Activated naive CD4-positive, alpha-beta T cell treated with anti-CD3 and anti-CD28 coated beads, Interleukin-2, amount 10 ng/mL, durations not matched to agents 7 days and 5 days (primary cell): ENCODE results near the gene TRA2B.

Experiments
- CTCF ChIA-PET: fragments of 350-600 bp; sonication (Branson Sonifier 250); formaldehyde crosslinking; loops from one replicate; lab custom pipeline; 2021; ENCODE audit warnings: antibody characterized with exemption; lab: Charles Lee
- DNase-seq: peaks from one replicate; pipeline ENCODE4 v3.0.0-alpha.2; 2020
- H3K27ac Mint-ChIP-seq: one replicate; pipeline ENCODE4 v1.8.0; 2021; ENCODE audit warnings: mild to moderate bottlenecking, moderate library complexity, mixed read lengths
- H3K27me3 Mint-ChIP-seq: one replicate; pipeline ENCODE4 v1.8.0; 2021; ENCODE audit warnings: mild to moderate bottlenecking, mixed read lengths
- H3K36me3 Mint-ChIP-seq: one replicate; pipeline ENCODE4 v1.8.0; 2021; ENCODE audit warnings: mixed read lengths
- H3K4me1 Mint-ChIP-seq: one replicate; pipeline ENCODE4 v1.8.0; 2021; ENCODE audit warnings: mixed read lengths
- H3K4me3 Mint-ChIP-seq: one replicate; pipeline ENCODE4 v1.8.0; 2021; ENCODE audit warnings: mild to moderate bottlenecking, moderate library complexity, mixed read lengths
- H3K9me3 Mint-ChIP-seq: one replicate; pipeline ENCODE4 v1.8.0; 2021; ENCODE audit warnings: mixed read lengths

TRA2B gene

DNA sequence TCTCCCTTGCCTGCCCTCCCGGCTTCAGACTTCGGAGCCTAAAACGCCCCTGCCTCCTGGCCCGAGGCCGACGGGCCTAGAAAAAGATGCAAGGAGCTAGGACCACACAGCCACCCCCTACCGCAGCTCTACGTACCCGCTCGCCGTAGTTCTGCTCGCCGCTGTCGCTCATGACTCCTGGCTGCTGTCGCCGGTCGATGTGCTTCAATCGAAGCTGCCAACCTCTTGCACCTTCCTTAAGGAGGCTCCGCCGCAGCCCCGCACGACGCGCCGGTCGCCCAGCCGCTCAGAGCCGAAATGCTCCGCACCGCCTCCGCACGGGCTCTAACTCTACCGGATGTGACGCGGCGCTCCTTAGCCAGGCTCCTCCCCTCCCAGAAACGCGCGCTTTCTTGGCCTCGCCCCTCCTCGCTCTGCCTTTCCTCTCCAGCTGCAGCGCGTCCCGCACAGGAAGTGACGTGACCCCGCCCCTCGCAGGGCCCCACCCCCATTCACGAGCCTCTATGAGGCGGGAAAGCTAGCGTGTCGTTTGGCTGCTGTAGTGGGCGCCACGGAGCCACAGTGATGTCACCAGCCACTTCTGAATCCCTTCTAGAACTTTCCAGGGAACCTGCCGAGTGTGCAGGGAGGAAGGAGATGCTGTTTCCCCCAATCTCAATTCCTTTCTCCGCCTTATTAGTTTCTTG lies at the start of gene TRA2B:
TSS of gene TRA2B (minus strand) at position 326 of the 686 bp plus-strand sequence. CDS start at position 172, 154 bp downstream.
- CTCF ChIA-PET = no interaction called here
- DNase-seq = peak; percentile 99
- Mint-ChIP-seq H3K36me3 (peaks cover 49% of the 10 kb centered on the region), H3K27ac (peak within 1 kb of the TSS; percentile 100), H3K9me3 (peaks cover 4% of the 10 kb centered on the region), H3K4me1 (peaks cover 34% of the 10 kb centered on the region), H3K27me3 (peaks cover 15% of the 10 kb centered on the region), H3K4me3 (peak within 1 kb of the TSS; percentile 99)

DNA sequence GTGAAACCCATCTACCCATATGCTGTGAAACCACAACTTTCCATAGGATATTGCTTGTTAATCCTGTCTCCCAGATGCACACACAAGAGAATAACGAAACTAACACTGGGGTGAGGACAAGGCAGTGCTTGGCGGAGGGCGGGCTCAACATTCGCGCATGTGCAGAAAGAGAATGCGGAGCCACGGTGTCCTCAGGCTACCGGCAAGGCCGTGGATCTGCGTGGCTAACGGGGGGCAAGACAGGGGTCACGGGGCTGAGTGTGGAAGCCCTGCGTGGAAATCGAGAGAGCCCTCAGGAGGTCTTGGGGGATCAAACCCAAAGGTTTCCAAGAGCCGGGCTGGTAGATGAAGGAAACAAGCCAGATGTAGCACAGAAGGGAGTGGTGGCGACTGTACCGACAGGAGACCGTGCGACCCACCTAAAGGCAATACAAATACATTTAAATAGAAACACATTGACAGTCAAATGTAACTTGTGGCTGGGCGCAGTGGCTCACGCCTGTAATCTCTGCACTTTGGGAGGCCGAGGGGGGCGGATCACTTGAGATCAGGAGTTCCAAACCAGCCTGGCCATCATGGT lies 48.5 kb upstream of the TRA2B start:
- no peaks in the 10 kb centered on the region for H3K36me3 Mint-ChIP-seq
- no peaks in the 10 kb centered on the region for H3K9me3 Mint-ChIP-seq
- peaks cover 35% of the 10 kb centered on the region for H3K27me3 Mint-ChIP-seq
- no peak overlapping the region for H3K27ac Mint-ChIP-seq
- no peaks in the 10 kb centered on the region for H3K4me1 Mint-ChIP-seq
- CTCF ChIA-PET = interaction anchor here (0.7 to 2.0 kb wide), 2 partner anchors 271 to 554 kb away, joined by 3 to 6 read pairs; no protein-coding TSS in a partner anchor
- no peak overlapping the region for H3K4me3 Mint-ChIP-seq
- no peak for DNase-seq

DNA sequence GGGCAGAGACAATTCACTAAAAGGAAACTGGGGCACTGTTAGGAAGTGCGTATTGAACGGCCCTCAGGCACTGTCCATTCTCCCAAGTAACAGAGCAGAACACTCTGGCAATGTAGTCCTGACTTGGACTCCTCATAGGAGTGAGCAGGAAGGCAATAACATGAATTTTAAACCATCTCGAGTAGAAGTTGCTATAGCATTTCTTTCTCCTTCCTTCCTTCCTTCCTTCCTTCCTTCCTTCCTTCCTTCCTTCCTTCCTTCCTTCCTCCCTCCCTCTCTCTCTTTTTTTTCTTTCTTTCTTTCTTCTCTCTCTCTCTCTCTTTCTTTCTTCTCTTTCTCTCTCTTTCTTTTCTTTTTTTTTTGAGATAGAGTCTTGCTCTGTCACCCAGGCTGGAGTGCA lies 46.4 kb upstream of the TRA2B start:
- CTCF ChIA-PET = no interaction called here
- DNase-seq = no peak
- H3K4me3 Mint-ChIP-seq = no peak overlapping the region

DNA sequence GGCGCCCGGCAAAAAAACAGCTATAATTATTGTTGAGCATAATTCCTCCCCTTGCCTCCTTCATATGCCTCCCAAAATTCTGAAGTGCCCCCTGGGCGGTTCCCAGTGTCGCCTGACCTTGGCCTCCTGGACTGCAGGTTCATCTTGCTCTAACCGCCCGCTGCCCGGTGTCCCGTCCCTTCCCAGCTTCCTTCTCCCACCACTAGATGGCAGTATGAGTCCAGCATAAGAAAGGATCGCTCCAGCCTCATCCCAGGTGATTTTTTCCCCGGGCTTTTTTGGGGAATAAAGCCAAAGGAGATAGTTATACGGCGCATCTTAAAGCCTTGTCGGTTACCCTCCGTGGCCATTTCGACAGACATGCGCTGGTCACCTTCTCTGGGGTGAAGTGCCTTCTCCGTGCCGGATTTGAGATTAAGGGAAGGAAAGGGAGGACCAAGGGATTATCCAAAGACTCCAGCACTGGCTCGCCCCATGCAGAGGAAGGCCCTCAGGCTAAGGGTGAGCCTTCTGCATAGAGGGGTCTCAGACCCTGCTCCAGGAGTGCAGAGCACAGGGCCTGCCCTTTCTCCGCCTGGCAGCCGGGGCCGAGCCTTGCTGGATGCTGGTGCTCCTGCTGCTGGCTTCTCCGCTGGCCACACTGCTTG lies 45.8 kb upstream of the TRA2B start:
- Mint-ChIP-seq H3K27me3 (peaks cover 29% of the 10 kb centered on the region), H3K27ac (no peak overlapping the region)

More for the DNA sequence above, 46.4 kb upstream of the TRA2B start:
- Mint-ChIP-seq H3K27me3 (peaks cover 29% of the 10 kb centered on the region), H3K4me1 (no peaks in the 10 kb centered on the region), H3K36me3 (no peaks in the 10 kb centered on the region), H3K27ac (no peak overlapping the region), H3K9me3 (no peaks in the 10 kb centered on the region)

DNA sequence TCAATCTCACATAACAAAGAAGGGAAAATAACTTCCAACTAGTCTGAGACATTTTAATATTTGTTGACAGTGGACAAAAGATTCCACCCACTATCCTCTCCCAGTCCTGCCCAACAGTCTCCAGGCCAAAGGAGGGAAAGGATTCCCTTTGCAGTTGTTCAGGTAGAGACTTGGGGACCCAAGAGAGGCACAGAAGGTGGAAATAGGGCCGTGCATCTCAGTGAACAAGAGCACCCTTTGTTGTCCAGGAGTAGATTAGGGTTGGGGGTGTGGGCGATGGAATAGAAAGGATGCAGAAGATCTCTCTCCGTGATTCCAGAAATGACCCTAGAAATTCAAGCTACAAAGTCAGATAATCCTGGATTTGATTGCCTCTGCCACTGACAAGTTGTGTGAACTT lies 44.8 kb upstream of the TRA2B start:
- Mint-ChIP-seq H3K27me3 (peaks cover 29% of the 10 kb centered on the region), H3K27ac (no peak overlapping the region), H3K4me1 (peaks cover under 1% of the 10 kb centered on the region), H3K9me3 (no peaks in the 10 kb centered on the region), H3K36me3 (no peaks in the 10 kb centered on the region), H3K4me3 (no peak overlapping the region)
- no peak for DNase-seq
- CTCF ChIA-PET = interaction anchor here (0.6 to 3.4 kb wide), 23 partner anchors 10 to 845 kb away, joined by 3 to 32 read pairs (median 4); partner anchors contain the start of gene CRYGS

More for the DNA sequence above, 45.8 kb upstream of the TRA2B start:
- H3K36me3 Mint-ChIP-seq = no peaks in the 10 kb centered on the region
- H3K4me3 Mint-ChIP-seq = no peak overlapping the region
- no peaks in the 10 kb centered on the region for H3K4me1 Mint-ChIP-seq
- CTCF ChIA-PET = interaction anchor here (0.7 to 3.4 kb wide), 25 partner anchors 11 to 844 kb away, joined by 3 to 32 read pairs (median 4); partner anchors contain the start of gene CRYGS
- DNase-seq = peak; percentile 65
- H3K9me3 Mint-ChIP-seq = no peaks in the 10 kb centered on the region

DNA sequence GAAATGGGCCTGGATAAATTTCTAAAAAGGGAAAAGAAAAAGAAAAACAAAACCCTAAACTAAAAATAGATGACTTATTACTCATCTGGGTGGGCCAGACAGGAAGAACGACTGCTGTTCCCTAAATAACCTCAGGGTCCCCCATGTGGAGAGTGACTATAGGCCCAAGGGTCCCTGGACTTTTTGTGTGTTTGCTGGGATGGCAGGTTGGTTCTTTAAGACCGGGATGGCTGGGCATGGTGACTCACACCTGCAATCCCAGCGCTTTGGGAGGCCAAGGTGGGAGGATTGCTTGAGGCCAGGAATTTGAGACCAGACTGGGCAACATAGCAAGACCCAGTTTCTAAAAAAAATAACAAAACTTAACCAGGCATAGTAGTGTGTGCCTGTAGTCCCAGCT lies 43.8 kb upstream of the TRA2B start:
- no peak for DNase-seq
- CTCF ChIA-PET = interaction anchor here (0.9 to 3.4 kb wide), 6 partner anchors 8 to 633 kb away, joined by 3 to 27 read pairs (median 8); no protein-coding TSS in a partner anchor
- Mint-ChIP-seq H3K4me1 (peaks cover 9% of the 10 kb centered on the region), H3K27me3 (peaks cover 29% of the 10 kb centered on the region), H3K9me3 (no peaks in the 10 kb centered on the region), H3K27ac (no peak overlapping the region), H3K4me3 (no peak overlapping the region), H3K36me3 (no peaks in the 10 kb centered on the region)

DNA sequence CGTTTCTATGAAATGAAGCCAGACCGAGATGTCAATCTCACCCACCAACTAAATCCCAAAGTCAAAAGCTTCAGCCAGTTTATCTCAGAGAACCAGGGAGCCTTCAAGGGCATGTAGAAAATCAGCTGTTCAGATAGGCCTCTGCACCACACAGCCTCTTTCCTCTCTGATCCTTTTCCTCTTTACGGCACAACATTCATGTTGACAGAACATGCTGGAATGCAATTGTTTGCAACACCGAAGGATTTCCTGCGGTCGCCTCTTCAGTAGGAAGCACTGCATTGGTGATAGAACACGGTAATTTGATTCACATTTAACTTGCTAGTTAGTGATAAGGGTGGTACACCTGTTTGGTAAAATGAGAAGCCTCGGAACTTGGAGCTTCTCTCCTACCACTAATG lies 41.9 kb upstream of the TRA2B start:
- Mint-ChIP-seq H3K9me3 (no peaks in the 10 kb centered on the region), H3K36me3 (no peaks in the 10 kb centered on the region), H3K4me3 (no peak overlapping the region), H3K27ac (no peak overlapping the region), H3K4me1 (peaks cover 9% of the 10 kb centered on the region), H3K27me3 (peaks cover 29% of the 10 kb centered on the region)
- DNase-seq = no peak
- CTCF ChIA-PET = interaction anchor here (0.7 to 3.8 kb wide), 9 partner anchors 17 to 637 kb away, joined by 3 to 45 read pairs (median 4); no protein-coding TSS in a partner anchor

DNA sequence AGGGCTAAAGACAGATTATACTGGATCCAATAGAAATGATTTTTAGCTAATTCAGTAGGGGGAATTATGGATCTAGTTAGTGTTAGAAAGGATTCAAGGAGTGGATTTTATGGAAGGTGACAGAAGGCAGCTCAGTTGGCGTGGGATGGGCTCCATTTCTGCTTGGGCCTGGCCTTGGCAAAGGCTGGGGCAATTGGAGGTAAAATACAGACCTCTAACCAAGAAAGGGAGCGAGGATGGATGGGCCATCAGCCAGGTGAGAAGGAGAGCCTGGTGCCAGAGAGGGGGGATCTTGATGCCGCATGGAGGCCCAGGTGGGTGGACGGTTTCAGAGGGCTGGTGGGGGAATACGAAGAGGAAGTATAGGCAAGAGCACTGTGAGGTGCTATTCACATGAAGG lies 40.7 kb upstream of the TRA2B start:
- peaks cover 9% of the 10 kb centered on the region for H3K4me1 Mint-ChIP-seq
- no peak for DNase-seq
- no peaks in the 10 kb centered on the region for H3K36me3 Mint-ChIP-seq
- H3K4me3 Mint-ChIP-seq = no peak overlapping the region
- peaks cover 18% of the 10 kb centered on the region for H3K27me3 Mint-ChIP-seq
- no peak overlapping the region for H3K27ac Mint-ChIP-seq
- CTCF ChIA-PET = interaction anchor here (0.7 to 3.8 kb wide), 6 partner anchors 25 to 562 kb away, joined by 3 to 45 read pairs (median 9); no protein-coding TSS in a partner anchor
- H3K9me3 Mint-ChIP-seq = no peaks in the 10 kb centered on the region

DNA sequence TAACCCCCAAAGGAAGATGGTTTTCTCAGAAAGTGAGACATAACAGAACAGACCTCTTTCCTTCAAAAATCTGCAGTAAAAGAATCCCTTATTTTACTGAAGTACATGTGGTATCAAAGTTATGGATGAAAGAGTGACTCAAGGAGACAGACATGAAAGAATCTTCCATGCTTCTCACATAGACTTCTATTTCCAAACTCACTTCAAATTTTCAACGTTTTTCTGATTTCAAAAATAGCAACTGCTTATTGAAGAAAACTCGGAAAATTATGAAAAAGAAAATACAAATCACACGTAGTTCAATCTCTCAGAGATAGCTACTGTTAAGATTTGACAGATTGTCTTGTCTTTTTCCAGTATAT lies 39.8 kb upstream of the TRA2B start:
- Mint-ChIP-seq H3K36me3 (no peaks in the 10 kb centered on the region), H3K4me3 (no peak overlapping the region), H3K27ac (no peak overlapping the region), H3K9me3 (no peaks in the 10 kb centered on the region), H3K4me1 (peaks cover 9% of the 10 kb centered on the region), H3K27me3 (peaks cover 10% of the 10 kb centered on the region)
- CTCF ChIA-PET = interaction anchor here (0.7 to 3.8 kb wide), 11 partner anchors 10 to 664 kb away, joined by 3 to 45 read pairs (median 4); no protein-coding TSS in a partner anchor
- no peak for DNase-seq

DNA sequence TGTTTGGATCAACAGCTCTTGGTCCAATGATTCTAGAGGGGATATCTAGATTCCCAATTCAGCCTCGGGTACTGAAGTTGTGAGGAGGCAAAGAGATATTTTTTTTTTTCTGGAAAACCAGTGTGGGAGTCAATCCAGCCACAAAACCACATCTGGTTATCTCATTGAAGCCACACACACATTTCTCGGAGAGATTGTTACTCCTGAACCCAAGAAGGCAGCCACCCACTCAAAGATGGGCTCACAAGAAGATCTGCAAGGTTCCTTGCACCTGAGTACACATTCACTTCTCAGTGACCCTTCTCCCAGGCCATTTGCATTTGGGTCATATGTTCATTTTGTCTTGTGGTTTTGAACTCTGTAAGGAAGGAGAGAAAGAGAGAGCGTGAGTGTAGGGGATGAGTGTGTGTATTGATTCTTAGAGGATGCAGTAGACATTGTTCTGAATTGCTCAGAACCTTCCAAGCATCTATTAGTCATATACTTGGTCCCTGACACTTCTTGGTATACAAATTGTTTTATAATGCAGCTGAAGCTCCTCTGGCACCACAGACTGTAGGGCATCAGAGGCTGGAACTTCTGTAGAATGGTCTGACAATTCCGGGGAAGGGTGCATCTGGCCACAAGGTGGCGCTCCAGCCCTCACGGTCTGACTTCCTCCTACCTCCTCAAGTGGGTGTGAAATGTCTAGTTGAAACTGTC lies 39.3 kb upstream of the TRA2B start:
- Mint-ChIP-seq H3K27ac (no peak overlapping the region), H3K4me1 (peaks cover 9% of the 10 kb centered on the region)

DNA sequence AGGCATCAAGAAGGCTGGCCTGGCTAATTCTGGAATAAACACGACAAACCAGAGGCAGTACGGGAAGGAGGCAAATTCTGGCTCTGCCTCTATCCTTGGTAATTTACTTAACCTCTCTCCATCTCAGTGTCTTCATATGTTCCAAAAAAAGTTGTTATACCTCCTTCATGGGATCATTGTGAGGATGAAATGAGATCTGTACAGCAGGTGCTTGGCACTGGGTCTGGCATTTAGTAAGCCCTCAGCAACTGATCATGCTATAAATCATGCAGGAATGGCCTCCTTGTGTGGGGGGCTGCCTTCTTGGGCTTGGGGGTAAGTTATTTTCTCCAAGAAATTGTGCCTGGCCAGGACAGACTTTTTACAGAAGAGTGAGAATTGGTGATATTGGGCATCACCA lies 38.3 kb upstream of the TRA2B start:
- Mint-ChIP-seq H3K9me3 (no peaks in the 10 kb centered on the region), H3K4me3 (no peak overlapping the region), H3K27me3 (no peaks in the 10 kb centered on the region), H3K36me3 (no peaks in the 10 kb centered on the region), H3K4me1 (peaks cover 9% of the 10 kb centered on the region), H3K27ac (no peak overlapping the region)
- no peak for DNase-seq
- CTCF ChIA-PET = interaction anchor here (0.7 to 3.8 kb wide), 4 partner anchors 14 to 589 kb away, joined by 3 to 45 read pairs (median 4); no protein-coding TSS in a partner anchor

More for the DNA sequence above, 39.3 kb upstream of the TRA2B start:
- peak; percentile 88 for DNase-seq
- CTCF ChIA-PET = interaction anchor here (0.6 to 3.8 kb wide), 20 partner anchors 10 to 665 kb away, joined by 3 to 45 read pairs (median 4); no protein-coding TSS in a partner anchor
- no peak overlapping the region for H3K4me3 Mint-ChIP-seq
- H3K9me3 Mint-ChIP-seq = no peaks in the 10 kb centered on the region
- H3K27me3 Mint-ChIP-seq = peaks cover 4% of the 10 kb centered on the region
- no peaks in the 10 kb centered on the region for H3K36me3 Mint-ChIP-seq

DNA sequence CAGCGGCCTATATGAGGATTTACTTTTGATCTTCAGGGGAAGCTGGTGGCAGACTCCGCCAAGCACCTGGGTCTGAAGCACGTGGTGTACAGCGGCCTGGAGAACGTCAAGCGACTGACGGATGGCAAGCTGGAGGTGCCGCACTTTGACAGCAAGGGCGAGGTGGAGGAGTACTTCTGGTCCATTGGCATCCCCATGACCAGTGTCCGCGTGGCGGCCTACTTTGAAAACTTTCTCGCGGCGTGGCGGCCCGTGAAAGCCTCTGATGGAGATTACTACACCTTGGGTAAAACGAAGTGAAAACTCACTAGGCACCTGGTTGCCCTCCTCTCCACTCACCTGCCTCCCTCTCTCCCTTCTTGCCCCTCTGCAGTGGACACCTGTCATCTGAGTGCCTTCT lies 33.8 kb upstream of the TRA2B start:
- Mint-ChIP-seq H3K36me3 (no peaks in the 10 kb centered on the region), H3K9me3 (no peaks in the 10 kb centered on the region), H3K27me3 (no peaks in the 10 kb centered on the region), H3K4me3 (no peak overlapping the region), H3K4me1 (no peaks in the 10 kb centered on the region), H3K27ac (no peak overlapping the region)
- no peak for DNase-seq
- CTCF ChIA-PET = no interaction called here

DNA sequence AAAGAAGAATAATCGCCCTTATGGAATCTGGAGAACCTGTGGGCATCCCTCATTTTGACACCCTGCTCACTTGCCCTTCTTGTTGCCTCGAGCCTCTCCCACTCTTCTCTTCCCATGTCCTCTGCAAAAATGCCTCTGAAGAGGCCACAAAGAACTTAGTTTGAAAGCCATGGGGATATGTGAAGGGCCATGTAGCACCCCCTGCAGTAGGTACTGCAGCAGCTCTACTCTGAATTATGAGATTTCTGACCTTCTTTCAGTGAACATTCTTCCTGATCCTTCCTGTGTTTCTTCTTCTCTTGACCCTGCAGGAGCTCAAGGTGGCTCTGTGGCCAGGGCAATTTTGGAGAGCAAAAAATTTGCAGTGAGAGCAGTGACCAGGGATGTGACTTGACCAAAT lies 30.4 kb upstream of the TRA2B start:
- CTCF ChIA-PET = interaction anchor here (0.7 to 3.5 kb wide), 3 partner anchors 24 to 572 kb away, joined by 4 to 28 read pairs (median 5); no protein-coding TSS in a partner anchor
- Mint-ChIP-seq H3K9me3 (peaks cover 2% of the 10 kb centered on the region), H3K27ac (no peak overlapping the region), H3K4me1 (no peaks in the 10 kb centered on the region), H3K4me3 (no peak overlapping the region), H3K27me3 (no peaks in the 10 kb centered on the region), H3K36me3 (no peaks in the 10 kb centered on the region)
- no peak for DNase-seq
